ENCODE measurements around the gene CD69.

The CD69 gene

DNA sequence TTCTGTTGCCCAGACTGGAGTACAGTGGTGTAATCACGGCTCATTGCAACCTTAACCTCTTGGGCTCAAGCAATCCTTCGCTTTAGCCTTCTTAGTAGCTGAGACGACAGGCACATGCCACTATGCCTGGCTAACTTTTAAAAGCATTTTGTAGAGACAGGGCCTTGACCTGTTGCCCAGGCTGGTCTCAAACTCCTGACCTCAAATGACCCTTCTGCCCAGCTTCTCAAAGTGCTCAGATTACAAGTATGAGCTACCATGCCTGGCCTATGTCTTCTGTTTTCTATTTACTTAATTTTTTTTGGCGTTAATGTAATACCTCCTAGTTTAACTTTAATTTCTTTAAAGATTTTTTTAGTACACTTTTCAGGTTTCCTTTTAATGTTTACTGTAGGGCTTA lies 46.0 kb upstream of the CD69 start:
- H3K4me3 ChIP-seq (ENCODE audit: low read length): no peak overlapping the region
- no peak overlapping the region for H3K27ac ChIP-seq (ENCODE audit: low read depth, low read length)
- H3K9me2 ChIP-seq (replicated peaks; ENCODE audit: control insufficient read depth, low read length): no peaks in the 10 kb centered on the region
- H3K4me1 ChIP-seq (ENCODE audit: control insufficient read depth, low read length): no peaks in the 10 kb centered on the region
- H3K4me2 ChIP-seq (ENCODE audit: low read length): no peak overlapping the region
- H3K9me3 ChIP-seq (ENCODE audit: control insufficient read depth, insufficient read depth, low read length): no peaks in the 10 kb centered on the region
- peaks cover 55% of the 10 kb centered on the region for H3K27me3 ChIP-seq (ENCODE audit: control insufficient read depth, low read length)
- no peaks in the 10 kb centered on the region for H3K36me3 ChIP-seq (ENCODE audit: control insufficient read depth, low read length)
- H4K20me1 ChIP-seq (ENCODE audit: control insufficient read depth, insufficient read depth, low read depth, low read length): no peaks in the 10 kb centered on the region
- no peaks in the 10 kb centered on the region for H3F3A ChIP-seq (ENCODE audit: control insufficient read depth, insufficient read depth)
- no peaks in the 10 kb centered on the region for H3K79me2 ChIP-seq (ENCODE audit: control insufficient read depth, low read length)
- TF ChIP-seq, protein P1, sequence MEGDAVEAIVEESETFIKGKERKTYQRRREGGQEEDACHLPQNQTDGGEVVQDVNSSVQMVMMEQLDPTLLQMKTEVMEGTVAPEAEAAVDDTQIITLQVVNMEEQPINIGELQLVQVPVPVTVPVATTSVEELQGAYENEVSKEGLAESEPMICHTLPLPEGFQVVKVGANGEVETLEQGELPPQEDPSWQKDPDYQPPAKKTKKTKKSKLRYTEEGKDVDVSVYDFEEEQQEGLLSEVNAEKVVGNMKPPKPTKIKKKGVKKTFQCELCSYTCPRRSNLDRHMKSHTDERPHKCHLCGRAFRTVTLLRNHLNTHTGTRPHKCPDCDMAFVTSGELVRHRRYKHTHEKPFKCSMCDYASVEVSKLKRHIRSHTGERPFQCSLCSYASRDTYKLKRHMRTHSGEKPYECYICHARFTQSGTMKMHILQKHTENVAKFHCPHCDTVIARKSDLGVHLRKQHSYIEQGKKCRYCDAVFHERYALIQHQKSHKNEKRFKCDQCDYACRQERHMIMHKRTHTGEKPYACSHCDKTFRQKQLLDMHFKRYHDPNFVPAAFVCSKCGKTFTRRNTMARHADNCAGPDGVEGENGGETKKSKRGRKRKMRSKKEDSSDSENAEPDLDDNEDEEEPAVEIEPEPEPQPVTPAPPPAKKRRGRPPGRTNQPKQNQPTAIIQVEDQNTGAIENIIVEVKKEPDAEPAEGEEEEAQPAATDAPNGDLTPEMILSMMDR (IDR thresholded peaks at IDR 0.05; ENCODE audit: low read depth, low read length, poor library complexity, severe bottlenecking): no peak
- TF ChIP-seq EZH2phosphoT487 (IDR thresholded peaks at IDR 0.05; ENCODE audit: borderline replicate concordance, low read length): no peak

- Histone ChIP-seq H3F3A (ENCODE audit: control insufficient read depth, insufficient read depth) (no peaks in the 10 kb centered on the region), H3K9me2 (replicated peaks; ENCODE audit: control insufficient read depth, low read length) (no peaks in the 10 kb centered on the region), H3K27ac (ENCODE audit: low read depth, low read length) (no peak overlapping the region), H3K4me1 (ENCODE audit: control insufficient read depth, low read length) (no peaks in the 10 kb centered on the region), H3K27me3 (ENCODE audit: control insufficient read depth, low read length) (peaks cover 48% of the 10 kb centered on the region), H3K4me2 (ENCODE audit: low read length) (no peak overlapping the region), H3K4me3 (ENCODE audit: low read length) (no peak overlapping the region), H4K20me1 (ENCODE audit: control insufficient read depth, insufficient read depth, low read depth, low read length) (no peaks in the 10 kb centered on the region), H3K9me3 (ENCODE audit: control insufficient read depth, insufficient read depth, low read length) (no peaks in the 10 kb centered on the region), H3K79me2 (ENCODE audit: control insufficient read depth, low read length) (no peaks in the 10 kb centered on the region), H3K36me3 (ENCODE audit: control insufficient read depth, low read length) (no peaks in the 10 kb centered on the region)
- TF ChIP-seq EZH2phosphoT487 (IDR thresholded peaks at IDR 0.05; ENCODE audit: borderline replicate concordance, low read length): no peak
- TF ChIP-seq, protein P1 (IDR thresholded peaks at IDR 0.05; ENCODE audit: low read depth, low read length, poor library complexity, severe bottlenecking): no peak
These were observed 45.2 kb upstream of the CD69 start for GRCh38 chr12:9805883-9806282.

- Histone ChIP-seq H3K4me2 (ENCODE audit: low read length) (no peak overlapping the region), H3K36me3 (ENCODE audit: control insufficient read depth, low read length) (no peaks in the 10 kb centered on the region), H3K27me3 (ENCODE audit: control insufficient read depth, low read length) (peaks cover 46% of the 10 kb centered on the region), H3F3A (ENCODE audit: control insufficient read depth, insufficient read depth) (no peaks in the 10 kb centered on the region), H3K9me3 (ENCODE audit: control insufficient read depth, insufficient read depth, low read length) (no peaks in the 10 kb centered on the region), H3K4me1 (ENCODE audit: control insufficient read depth, low read length) (peaks cover 5% of the 10 kb centered on the region), H3K27ac (ENCODE audit: low read depth, low read length) (no peak overlapping the region), H3K4me3 (ENCODE audit: low read length) (no peak overlapping the region), H3K79me2 (ENCODE audit: control insufficient read depth, low read length) (no peaks in the 10 kb centered on the region), H4K20me1 (ENCODE audit: control insufficient read depth, insufficient read depth, low read depth, low read length) (no peaks in the 10 kb centered on the region), H3K9me2 (replicated peaks; ENCODE audit: control insufficient read depth, low read length) (no peaks in the 10 kb centered on the region)
- TF ChIP-seq EZH2phosphoT487 (IDR thresholded peaks at IDR 0.05; ENCODE audit: borderline replicate concordance, low read length): no peak
- TF ChIP-seq, protein P1 (IDR thresholded peaks at IDR 0.05; ENCODE audit: low read depth, low read length, poor library complexity, severe bottlenecking): no peak
These were observed 39.3 kb upstream of the CD69 start for GRCh38 chr12:9799961-9800360.

Measured in DOHH2 (cell line).